HCT116 (cell line): Measurements from ENCODE around the gene ARHGAP8. TPM values are rescaled to one million over a fixed set of nuclear protein-coding genes. Genes with fewer than 3 reads are reported as not detected.

ENCODE experiments used
- ATAC-seq: fragments of 200-7000 bp; cut with Tn5 transposase; 2 replicates; pipeline ENCODE4 v1.9.1; 2020; ENCODE audit warnings: mild to moderate bottlenecking, moderate library complexity
- BruUV-seq: library from RNA; stranded (reverse); fragments of 400-500 nt; replicated peaks from 2 replicates; lab custom pipeline; 2021; lab: Mats Ljungman, UMichigan
- CTCF ChIA-PET: fragments of 300-600 bp; sonication (Branson Sonifier 250); formaldehyde crosslinking; loops from one replicate; lab custom pipeline; 2021; ENCODE audit warnings: antibody characterized with exemption; lab: Charles Lee
- POLR2A ChIA-PET: fragments of 300-600, 350-600 bp; sonication (Branson Sonifier 250); formaldehyde crosslinking; loops from one replicate; lab custom pipeline; 2021; ENCODE audit warnings: antibody characterized with exemption; lab: Charles Lee
- RAD21 ChIA-PET, 2 experiments: fragments of 300-600 bp; sonication (Branson Sonifier 250); formaldehyde crosslinking; loops; one replicate each; lab custom pipeline; 2023; ENCODE audit warnings: low total read pairs in 2 of 2; ENCODE audit not compliant: uncharacterized antibody in 2 of 2, unreplicated experiment in 2 of 2, low non-redundant PET in 1 of 2; lab: Charles Lee
- DNase-seq: peaks from one replicate; pipeline ENCODE4 v3.0.0-alpha.2; 2010; ENCODE audit warnings: low read depth, low spot score
- H2AFZ ChIP-seq: fragments of 200-600 bp; shearing (Covaris generic), sonication (generic); 2 replicates; pipeline ENCODE4 v1.6.1; 2017; ENCODE audit warnings: low read depth, mixed run types, mixed read lengths, antibody characterized with exemption, low read length; ENCODE audit not compliant: poor library complexity, severe bottlenecking
- H3K27ac ChIP-seq: 2 replicates; pipeline ENCODE4 v1.5.1; 2012; ENCODE audit warnings: low read depth, low read length
- H3K27me3 ChIP-seq: fragments of 200-600 bp; sonication (generic); 2 replicates; pipeline ENCODE4 v1.6.1; 2016; ENCODE audit warnings: mixed run types, low read length, mixed read lengths; ENCODE audit not compliant: insufficient read depth
- H3K36me3 ChIP-seq, 2 experiments: fragments of 200-500 bp in 1 of 2; fragments of 200-600 bp in 1 of 2; sonication (Bioruptor generic) in 1 of 2; sonication (generic) in 1 of 2; 2 replicates each; pipeline versions ENCODE4 v1.5.1 to v1.6.1; 2014 to 2016; ENCODE audit warnings: low read length in 2 of 2, inconsistent platforms in 1 of 2, mixed read lengths in 1 of 2, mixed run types in 1 of 2; ENCODE audit not compliant: insufficient read depth in 2 of 2, control insufficient read depth in 1 of 2
- H3K4me1 ChIP-seq, 2 experiments: fragments of 200-600 bp in 1 of 2; sonication (generic) in 1 of 2; 2 replicates each; pipeline versions ENCODE4 v1.5.1 to v1.6.1; 2012 to 2017; ENCODE audit warnings: low read length in 2 of 2, inconsistent platforms in 1 of 2, mild to moderate bottlenecking in 1 of 2, mixed read lengths in 1 of 2, mixed run types in 1 of 2, moderate library complexity in 1 of 2; ENCODE audit not compliant: insufficient read depth in 2 of 2, control insufficient read depth in 1 of 2
- H3K4me2 ChIP-seq: fragments of 200-600 bp; sonication (generic); 2 replicates; pipeline ENCODE4 v1.6.1; 2017; ENCODE audit warnings: mixed run types, low read length, mixed read lengths
- H3K4me3 ChIP-seq, 2 experiments: fragments of 200-600 bp in 1 of 2; sonication (generic) in 1 of 2; replicated peaks in 1 of 2; 2 replicates each; pipeline ENCODE4 v1.5.1; 2011 to 2016; ENCODE audit warnings: low read length in 2 of 2, control low read depth in 1 of 2, low read depth in 1 of 2, mild to moderate bottlenecking in 1 of 2, mixed read lengths in 1 of 2, mixed run types in 1 of 2
- H3K79me2 ChIP-seq: fragments of 200-600 bp; sonication (generic); 2 replicates; pipeline ENCODE4 v1.6.1; 2017; ENCODE audit warnings: mild to moderate bottlenecking, mixed run types, low read length, moderate library complexity, mixed read lengths; ENCODE audit not compliant: insufficient read depth
- H3K9ac ChIP-seq: fragments of 200-600 bp; sonication (generic); 2 replicates; pipeline ENCODE4 v1.6.1; 2016; ENCODE audit warnings: low read length, mixed read lengths
- H3K9me2 ChIP-seq: fragments of 200-600 bp; sonication (generic), shearing (Covaris generic); 2 replicates; pipeline ENCODE4 v1.6.1; 2017; ENCODE audit warnings: mixed run types, mild to moderate bottlenecking, moderate library complexity; ENCODE audit not compliant: insufficient read depth
- H3K9me3 ChIP-seq, 2 experiments: fragments of 200-500 bp in 1 of 2; fragments of 200-600 bp in 1 of 2; sonication (Bioruptor generic) in 1 of 2; sonication (generic) in 1 of 2; 2 replicates each; pipeline ENCODE4 v1.6.1; 2014 to 2017; ENCODE audit warnings: low read length in 2 of 2, mixed read lengths in 2 of 2, inconsistent platforms in 1 of 2, low read depth in 1 of 2, mild to moderate bottlenecking in 1 of 2, mixed run types in 1 of 2, moderate library complexity in 1 of 2; ENCODE audit not compliant: control insufficient read depth in 1 of 2, insufficient read depth in 1 of 2
- H4K20me1 ChIP-seq: fragments of 200-600 bp; sonication (generic), shearing (Covaris generic); 2 replicates; pipeline ENCODE4 v1.6.1; 2017; ENCODE audit warnings: mixed run types, mild to moderate bottlenecking, moderate library complexity; ENCODE audit not compliant: insufficient read depth
- CTCF ChIP-seq, 3 experiments: fragments of 200-600 bp in 1 of 3; sonication (generic) in 1 of 3; IDR thresholded peaks in 2 of 3; conservative IDR thresholded peaks in 1 of 3; 2 replicates each; pipeline ENCODE4 v1.5.1; 2012 to 2017; ENCODE audit warnings: low read depth in 2 of 3, low read length in 2 of 3, antibody characterized with exemption in 1 of 3, borderline replicate concordance in 1 of 3, control low read depth in 1 of 3, mild to moderate bottlenecking in 1 of 3, mixed read lengths in 1 of 3, mixed run types in 1 of 3, moderate library complexity in 1 of 3; ENCODE audit not compliant: insufficient read depth in 1 of 3
- EZH2phosphoT487 ChIP-seq: fragments of 200-600 bp; IDR thresholded peaks from 2 replicates; pipeline ENCODE4 v1.6.1; 2018; ENCODE audit warnings: antibody characterized with exemption, borderline replicate concordance
- POLR2A ChIP-seq: IDR thresholded peaks from 2 replicates; pipeline ENCODE4 v1.7.0; 2011; ENCODE audit warnings: borderline replicate concordance; ENCODE audit not compliant: insufficient read depth, insufficient read length; ENCODE audit errors: extremely low read depth
- POLR2AphosphoS5 ChIP-seq: IDR thresholded peaks from 2 replicates; pipeline ENCODE4 v1.6.1; 2011; ENCODE audit warnings: mild to moderate bottlenecking, low read depth, low read length, moderate library complexity
- SIN3A ChIP-seq: IDR thresholded peaks from 2 replicates; pipeline ENCODE4 v1.6.1; 2012; ENCODE audit warnings: low read depth
- SP1 ChIP-seq: IDR thresholded peaks from 2 replicates; pipeline ENCODE4 v1.6.1; 2012; ENCODE audit warnings: low read depth
- SRF ChIP-seq: IDR thresholded peaks from 2 replicates; pipeline ENCODE4 v1.6.1; 2012; ENCODE audit warnings: low read depth
- intact Hi-C: fragments of 100-400 bp; cut with micrococcal nuclease; formaldehyde crosslinking; loops from 2 replicates; pipeline ENCODE4 v1.10.0; 2022
- total RNA-seq: library from RNA; stranded (reverse); gene quantifications from one replicate; pipeline ENCODE4 v1.2.1, GENCODE V29; 2021; ENCODE audit not compliant: unreplicated experiment
- TF ChIP-seq, protein P1 (sequence below): IDR thresholded peaks from 2 replicates; pipeline ENCODE4 v1.6.1; 2012
- TF ChIP-seq, protein P2 (sequence below): IDR thresholded peaks from 2 replicates; pipeline ENCODE4 v1.6.1; 2012

The ARHGAP8 gene
- total RNA-seq, 1 experiment from 2014 or later = 67.5 TPM

- POLR2A ChIA-PET = no interaction called here
Measured at GRCh38 chr22:44793506-44794172, 41.3 kb downstream of the ARHGAP8 start.

More at GRCh38 chr22:44793506-44794172, 41.3 kb downstream of the ARHGAP8 start:
- H3K27me3 ChIP-seq = no peaks in the 10 kb centered on the region
- no peak overlapping the region for H3K4me3 ChIP-seq
- no TSS peak for BruUV-seq
- intact Hi-C loops = no loop called here
- H3K36me3 ChIP-seq = peaks cover 3 to 5% of the 10 kb centered on the region in 2 experiments; a peak in 2 of 4 replicates
- H4K20me1 ChIP-seq = 0 out of 2 replicates have a peak, but pooled peaks cover 4% of the 10 kb centered on the region
- ChIA-PET CTCF (no interaction called here), RAD21 (no interaction called here)
- TF ChIP-seq SIN3A = no peak
- TF ChIP-seq POLR2AphosphoS5 = no peak
- no peak for TF ChIP-seq EZH2phosphoT487
- TF ChIP-seq, protein P1, sequence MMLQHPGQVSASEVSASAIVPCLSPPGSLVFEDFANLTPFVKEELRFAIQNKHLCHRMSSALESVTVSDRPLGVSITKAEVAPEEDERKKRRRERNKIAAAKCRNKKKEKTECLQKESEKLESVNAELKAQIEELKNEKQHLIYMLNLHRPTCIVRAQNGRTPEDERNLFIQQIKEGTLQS = no peak
- no peak for TF ChIP-seq SRF
- no peak for TF ChIP-seq SP1
- TF ChIP-seq, protein P2, sequence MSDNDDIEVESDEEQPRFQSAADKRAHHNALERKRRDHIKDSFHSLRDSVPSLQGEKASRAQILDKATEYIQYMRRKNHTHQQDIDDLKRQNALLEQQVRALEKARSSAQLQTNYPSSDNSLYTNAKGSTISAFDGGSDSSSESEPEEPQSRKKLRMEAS = no peak
- no peak for TF ChIP-seq CTCF (IDR thresholded peaks at IDR 0.05 in 2 of 3, conservative IDR thresholded peaks at IDR 0.05 in 1 of 3; ENCODE audit: borderline replicate concordance in 1 of 3, insufficient read depth in 1 of 3, low read depth in 2 of 3, low read length in 2 of 3)
- TF ChIP-seq POLR2A = no peak
- no peak for ATAC-seq
- H3K9ac ChIP-seq = no peak overlapping the region
- peaks cover 44% of the 10 kb centered on the region for H3K79me2 ChIP-seq
- H3K9me3 ChIP-seq = no peaks in the 10 kb centered on the region
- H3K4me2 ChIP-seq = no peak overlapping the region
- H3K27ac ChIP-seq = no peak overlapping the region
- no peak overlapping the region for H2AFZ ChIP-seq
- no peak for DNase-seq
- H3K9me2 ChIP-seq = no peaks in the 10 kb centered on the region
- H3K4me1 ChIP-seq = peaks cover 0 to 5% of the 10 kb centered on the region in 2 experiments; a peak in 1 of 4 replicates
